GM19351 (cell line): ENCODE data around the gene KLHL29.
A peak's percentile ranks its signal among the peaks of the same experiment; 100 is the strongest.
"Not testable (repeated sequence)": the region's sequence is repeated elsewhere in the genome, so short reads cannot be mapped to it uniquely, and the experiment has no call there.

Experiments
- ATAC-seq: cut with Tn5 transposase; IDR thresholded peaks from one replicate; pipeline ENCODE4 v1.9.1; 2021; ENCODE audit warnings: mild to moderate bottlenecking, moderate library complexity; ENCODE audit not compliant: unreplicated experiment

KLHL29 gene

GRCh38 chr2:23384551-23385343, at the start of gene KLHL29:
Gene KLHL29, plus strand, starts transcription at chr2:23385179. Its CDS starts 177,018 bp downstream, at chr2:23562197.
- peak; percentile 54 for ATAC-seq

GRCh38 chr2:23335550-23335949, 49.4 kb upstream of the KLHL29 start:
- no peak for ATAC-seq

- ATAC-seq, result no peak
Observed at GRCh38 chr2:23342075-23342474, 42.9 kb upstream of the KLHL29 start.

- ATAC-seq, result peak; percentile 67
Observed at GRCh38 chr2:23346029-23346428, 39.0 kb upstream of the KLHL29 start.

- ATAC-seq, result no peak
Observed at GRCh38 chr2:23346781-23347180, 38.2 kb upstream of the KLHL29 start.

GRCh38 chr2:23347471-23348092, 37.4 kb upstream of the KLHL29 start:
- no peak for ATAC-seq

- ATAC-seq, result not testable (repeated sequence)
Observed at GRCh38 chr2:23348093-23348481, 36.9 kb upstream of the KLHL29 start.

- no peak for ATAC-seq
Observed at GRCh38 chr2:23349508-23349907, 35.5 kb upstream of the KLHL29 start.

GRCh38 chr2:23350041-23350791, 34.8 kb upstream of the KLHL29 start:
- no peak for ATAC-seq

- ATAC-seq, result no peak
Observed at GRCh38 chr2:23350792-23351355, 34.1 kb upstream of the KLHL29 start.

GRCh38 chr2:23351388-23352141, 33.4 kb upstream of the KLHL29 start:
- ATAC-seq, result peak; percentile 91

- ATAC-seq, result peak; percentile 82
Observed at GRCh38 chr2:23354554-23354953, 30.4 kb upstream of the KLHL29 start.

- ATAC-seq, result no peak
Observed at GRCh38 chr2:23355001-23355400, 30.0 kb upstream of the KLHL29 start.

GRCh38 chr2:23356711-23357110, 28.3 kb upstream of the KLHL29 start:
- ATAC-seq, result no peak

GRCh38 chr2:23359631-23360567, 25.1 kb upstream of the KLHL29 start:
- no peak for ATAC-seq

GRCh38 chr2:23360571-23361125, 24.3 kb upstream of the KLHL29 start:
- ATAC-seq, result no peak

GRCh38 chr2:23361152-23361551, 23.8 kb upstream of the KLHL29 start:
- ATAC-seq, result no peak

- ATAC-seq, result no peak
Observed at GRCh38 chr2:23363268-23363667, 21.7 kb upstream of the KLHL29 start.

- no peak for ATAC-seq
Observed at GRCh38 chr2:23363831-23364230, 21.1 kb upstream of the KLHL29 start.
